ENCODE measurements around the gene OR5M3.

OR5M3 gene

GRCh38 chr11:56473252-56473651 lies at the start of gene OR5M3:
Gene OR5M3, minus strand, starts transcription at chr11:56473352. Its CDS starts 2,855 bp downstream, at chr11:56470497.
- no peak within 1 kb of the TSS for H3K27ac ChIP-seq
- no peak within 1 kb of the TSS for H3K4me3 ChIP-seq

GRCh38 chr11:56522008-56522407 lies 48.9 kb upstream of the OR5M3 start:
- H3K4me3 ChIP-seq: no peak overlapping the region

GRCh38 chr11:56513280-56513679 lies 40.1 kb upstream of the OR5M3 start:
- Histone ChIP-seq H3K4me3 (no peak overlapping the region), H3K27ac (no peak overlapping the region)

More at GRCh38 chr11:56522008-56522407, 48.9 kb upstream of the OR5M3 start:
- H3K27ac ChIP-seq: no peak overlapping the region

- Histone ChIP-seq H3K27ac (no peak overlapping the region), H3K4me3 (no peak overlapping the region)
These were observed 36.3 kb upstream of the OR5M3 start for GRCh38 chr11:56509439-56509838.

GRCh38 chr11:56497010-56497409 lies 23.9 kb upstream of the OR5M3 start:
- no peak overlapping the region for H3K4me3 ChIP-seq
- no peak overlapping the region for H3K27ac ChIP-seq

- Histone ChIP-seq H3K27ac (no peak overlapping the region), H3K4me3 (no peak overlapping the region)
These were observed 22.0 kb upstream of the OR5M3 start for GRCh38 chr11:56495117-56495516.

- Histone ChIP-seq H3K27ac (no peak within 1 kb of the TSS), H3K4me3 (no peak within 1 kb of the TSS)
These were observed 18.1 kb upstream of the OR5M3 start, which contains the start of gene OR5M8 for GRCh38 chr11:56491270-56491669. Gene OR5M8, minus strand, starts transcription at chr11:56491370. Its CDS starts 0 bp downstream, at chr11:56491370.

GRCh38 chr11:56486801-56487200 lies 13.6 kb upstream of the OR5M3 start:
- Histone ChIP-seq H3K27ac (no peak overlapping the region), H3K4me3 (no peak overlapping the region)

GRCh38 chr11:56474729-56475235 lies 1.6 kb upstream of the OR5M3 start:
- Histone ChIP-seq H3K27ac (no peak overlapping the region), H3K4me3 (no peak overlapping the region)

GRCh38 chr11:56457076-56457475 lies 16.1 kb downstream of the OR5M3 start:
- no peak overlapping the region for H3K27ac ChIP-seq
- no peak overlapping the region for H3K4me3 ChIP-seq

- Histone ChIP-seq H3K4me3 (no peak overlapping the region), H3K27ac (no peak overlapping the region)
These were observed 19.6 kb downstream of the OR5M3 start for GRCh38 chr11:56453521-56453920.

All from skin epidermis (tissue), 12 donors.